Measurements from ENCODE around the gene MAML1.

The MAML1 gene

GRCh38 chr5:179822059-179822432, 89.4 kb downstream of the MAML1 start:
- DNase-seq = no peak
- Histone ChIP-seq H3K36me3 (peaks cover 41% of the 10 kb centered on the region), H3K4me3 (ENCODE audit: low read depth, low read length) (peak overlapping the region; percentile 89), H3K4me1 (peaks cover 22% of the 10 kb centered on the region), H3K27me3 (no peaks in the 10 kb centered on the region), H3K9me3 (no peaks in the 10 kb centered on the region)
- TF ChIP-seq, protein P1, sequence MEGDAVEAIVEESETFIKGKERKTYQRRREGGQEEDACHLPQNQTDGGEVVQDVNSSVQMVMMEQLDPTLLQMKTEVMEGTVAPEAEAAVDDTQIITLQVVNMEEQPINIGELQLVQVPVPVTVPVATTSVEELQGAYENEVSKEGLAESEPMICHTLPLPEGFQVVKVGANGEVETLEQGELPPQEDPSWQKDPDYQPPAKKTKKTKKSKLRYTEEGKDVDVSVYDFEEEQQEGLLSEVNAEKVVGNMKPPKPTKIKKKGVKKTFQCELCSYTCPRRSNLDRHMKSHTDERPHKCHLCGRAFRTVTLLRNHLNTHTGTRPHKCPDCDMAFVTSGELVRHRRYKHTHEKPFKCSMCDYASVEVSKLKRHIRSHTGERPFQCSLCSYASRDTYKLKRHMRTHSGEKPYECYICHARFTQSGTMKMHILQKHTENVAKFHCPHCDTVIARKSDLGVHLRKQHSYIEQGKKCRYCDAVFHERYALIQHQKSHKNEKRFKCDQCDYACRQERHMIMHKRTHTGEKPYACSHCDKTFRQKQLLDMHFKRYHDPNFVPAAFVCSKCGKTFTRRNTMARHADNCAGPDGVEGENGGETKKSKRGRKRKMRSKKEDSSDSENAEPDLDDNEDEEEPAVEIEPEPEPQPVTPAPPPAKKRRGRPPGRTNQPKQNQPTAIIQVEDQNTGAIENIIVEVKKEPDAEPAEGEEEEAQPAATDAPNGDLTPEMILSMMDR (IDR thresholded peaks at IDR 0.05; ENCODE audit: low read depth, low read length) = no peak

DNA sequence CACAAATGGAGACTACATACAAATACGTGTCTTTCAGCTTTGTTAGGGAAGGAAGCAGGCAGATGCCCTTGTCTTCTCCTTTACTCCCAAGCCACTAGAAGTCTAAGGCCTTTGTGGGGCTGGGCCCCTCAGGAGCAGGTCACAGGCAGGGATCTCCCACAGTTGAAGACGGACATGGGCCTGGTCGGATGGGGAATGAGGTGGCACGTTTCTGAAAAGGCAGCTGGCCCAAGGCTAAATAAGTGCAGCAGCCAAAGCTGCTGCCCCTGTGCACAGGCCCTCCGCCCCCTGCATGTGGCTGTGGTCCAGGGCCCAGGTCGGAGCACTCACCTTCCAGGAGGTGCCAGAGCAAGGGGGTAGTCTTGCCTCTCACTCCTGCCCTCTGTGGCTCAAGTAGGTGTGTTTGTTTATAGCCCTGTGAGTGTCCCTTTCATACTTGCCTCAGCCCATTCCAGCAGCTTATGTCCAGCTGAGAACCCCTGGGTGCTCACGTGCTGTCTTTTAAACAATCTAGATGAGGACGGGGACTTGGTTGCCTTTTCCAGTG, 89.9 kb downstream of the MAML1 start:
- no peak for DNase-seq
- Histone ChIP-seq H3K4me1 (peaks cover 22% of the 10 kb centered on the region), H3K4me3 (ENCODE audit: low read depth, low read length) (peak overlapping the region; percentile 89)

GRCh38 chr5:179823937-179824744, 91.5 kb downstream of the MAML1 start:
- no peak overlapping the region for H3K4me3 ChIP-seq (ENCODE audit: low read depth, low read length)
- no peaks in the 10 kb centered on the region for H3K9me3 ChIP-seq
- H3K4me1 ChIP-seq = peaks cover 16% of the 10 kb centered on the region
- TF ChIP-seq, protein P1 (IDR thresholded peaks at IDR 0.05; ENCODE audit: low read depth, low read length) = no peak
- H3K27me3 ChIP-seq = no peaks in the 10 kb centered on the region
- DNase-seq = no peak
- H3K36me3 ChIP-seq = peaks cover 60% of the 10 kb centered on the region

More for the DNA sequence above, 89.9 kb downstream of the MAML1 start:
- Histone ChIP-seq H3K9me3 (no peaks in the 10 kb centered on the region), H3K36me3 (peaks cover 46% of the 10 kb centered on the region), H3K27me3 (no peaks in the 10 kb centered on the region)
- TF ChIP-seq, protein P1 (IDR thresholded peaks at IDR 0.05; ENCODE audit: low read depth, low read length) = no peak

GRCh38 chr5:179824745-179825112, 92.1 kb downstream of the MAML1 start:
- Histone ChIP-seq H3K27me3 (no peaks in the 10 kb centered on the region), H3K9me3 (no peaks in the 10 kb centered on the region), H3K4me3 (ENCODE audit: low read depth, low read length) (no peak overlapping the region), H3K36me3 (peaks cover 62% of the 10 kb centered on the region), H3K4me1 (peaks cover 10% of the 10 kb centered on the region)
- TF ChIP-seq, protein P1 (IDR thresholded peaks at IDR 0.05; ENCODE audit: low read depth, low read length) = no peak
- no peak for DNase-seq

DNA sequence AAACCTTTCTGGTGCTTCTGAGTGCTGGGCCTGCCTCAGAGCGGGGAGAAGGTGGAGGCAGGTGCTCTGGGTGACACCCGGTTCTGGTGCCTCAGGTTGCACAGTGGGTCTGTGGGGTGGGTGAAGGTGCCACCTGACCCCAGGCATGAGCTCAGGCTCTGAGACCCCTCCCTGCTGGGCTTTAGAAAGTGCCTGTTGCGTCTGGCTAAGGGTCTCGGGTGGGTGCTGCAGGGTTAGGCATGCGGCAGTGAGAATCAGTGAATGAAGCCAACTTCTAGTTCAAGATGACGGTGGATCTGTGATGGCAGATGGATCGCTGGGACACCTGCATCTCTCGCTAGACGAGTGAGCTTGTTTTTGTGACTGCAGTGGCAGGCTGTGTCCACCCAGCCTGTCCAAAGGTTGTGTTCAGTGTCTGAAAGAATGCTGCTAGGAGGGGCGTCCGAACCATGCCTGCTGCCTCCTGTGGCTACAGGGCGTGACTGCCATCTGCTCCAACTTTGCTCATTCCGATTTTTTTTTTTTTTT, 93.1 kb downstream of the MAML1 start:
- DNase-seq = no peak
- Histone ChIP-seq H3K36me3 (peaks cover 71% of the 10 kb centered on the region), H3K4me3 (ENCODE audit: low read depth, low read length) (no peak overlapping the region), H3K4me1 (peaks cover 3% of the 10 kb centered on the region; the same call in 1 of the 2 replicates), H3K27me3 (no peaks in the 10 kb centered on the region), H3K9me3 (no peaks in the 10 kb centered on the region)
- TF ChIP-seq, protein P1 (IDR thresholded peaks at IDR 0.05; ENCODE audit: low read depth, low read length) = no peak

Data from BE2C (cell line).